Transverse colon (tissue), 4 donors: Measurements from ENCODE around the gene TRIM69.

ENCODE experiments used
- POLR2A ChIP-seq: fragments of 450-650 bp; IDR thresholded peaks from one replicate; pipeline ENCODE4 v1.6.1; 2016; ENCODE audit warnings: antibody characterized with exemption, mild to moderate bottlenecking, moderate library complexity
- POLR2AphosphoS5 ChIP-seq, 3 donors: sonication (generic); formaldehyde crosslinking; IDR thresholded peaks; one replicate each; pipeline ENCODE4 v1.6.1; 2016; ENCODE audit warnings: antibody characterized with exemption in 3 of 3
- TF ChIP-seq, protein P1 (sequence below), 5 experiments: fragments of 200-600 bp in 3 of 5; fragments of 450-650 bp in 2 of 5; sonication (generic) in 3 of 5; IDR thresholded peaks; 1 replicate in 2 of 5; 2 replicates in 3 of 5; pipeline ENCODE4 v1.5.1; 2016 to 2017; ENCODE audit warnings: antibody characterized with exemption in 5 of 5, inconsistent platforms in 3 of 5, mild to moderate bottlenecking in 2 of 5, moderate library complexity in 1 of 5

DNA sequence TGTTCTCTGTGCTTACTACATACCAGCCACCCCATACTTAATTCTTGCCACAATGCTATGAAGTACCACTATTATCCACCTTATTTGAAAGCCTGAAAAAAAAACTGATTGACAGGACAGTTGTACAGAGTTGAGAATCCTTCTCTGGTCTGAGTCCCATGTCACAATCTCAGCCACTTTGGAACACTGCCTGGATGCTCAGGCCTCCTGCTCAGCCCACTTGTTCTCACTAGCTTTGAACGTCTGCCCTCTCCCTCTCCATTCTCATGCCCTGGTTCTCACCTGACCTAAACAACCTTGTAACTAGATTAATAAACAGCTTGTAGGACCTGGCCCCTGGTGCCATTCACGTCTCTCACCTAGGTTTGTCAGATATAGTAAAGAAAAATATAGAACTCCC lies 53.9 kb downstream of the TRIM69 start:
- TF ChIP-seq, protein P1, sequence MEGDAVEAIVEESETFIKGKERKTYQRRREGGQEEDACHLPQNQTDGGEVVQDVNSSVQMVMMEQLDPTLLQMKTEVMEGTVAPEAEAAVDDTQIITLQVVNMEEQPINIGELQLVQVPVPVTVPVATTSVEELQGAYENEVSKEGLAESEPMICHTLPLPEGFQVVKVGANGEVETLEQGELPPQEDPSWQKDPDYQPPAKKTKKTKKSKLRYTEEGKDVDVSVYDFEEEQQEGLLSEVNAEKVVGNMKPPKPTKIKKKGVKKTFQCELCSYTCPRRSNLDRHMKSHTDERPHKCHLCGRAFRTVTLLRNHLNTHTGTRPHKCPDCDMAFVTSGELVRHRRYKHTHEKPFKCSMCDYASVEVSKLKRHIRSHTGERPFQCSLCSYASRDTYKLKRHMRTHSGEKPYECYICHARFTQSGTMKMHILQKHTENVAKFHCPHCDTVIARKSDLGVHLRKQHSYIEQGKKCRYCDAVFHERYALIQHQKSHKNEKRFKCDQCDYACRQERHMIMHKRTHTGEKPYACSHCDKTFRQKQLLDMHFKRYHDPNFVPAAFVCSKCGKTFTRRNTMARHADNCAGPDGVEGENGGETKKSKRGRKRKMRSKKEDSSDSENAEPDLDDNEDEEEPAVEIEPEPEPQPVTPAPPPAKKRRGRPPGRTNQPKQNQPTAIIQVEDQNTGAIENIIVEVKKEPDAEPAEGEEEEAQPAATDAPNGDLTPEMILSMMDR (IDR thresholded peaks at IDR 0.05) = no peak
- TF ChIP-seq POLR2A (no peak), POLR2AphosphoS5 (IDR thresholded peaks at IDR 0.05) (no peak)
